Left cardiac atrium (tissue), 4 donors: ENCODE measurements around the gene ERCC2. TPM values are rescaled to one million over a fixed set of nuclear protein-coding genes. Genes with fewer than 3 reads are reported as not detected.
"Not testable (repeated sequence)": the region's sequence is repeated elsewhere in the genome, so short reads cannot be mapped to it uniquely, and the experiment has no call there.

ENCODE experiments used
- ATAC-seq, 2 donors: fragments of 200-7000 bp; cut with Tn5 transposase; one replicate each; pipeline ENCODE4 v1.9.1; 2020; ENCODE audit warnings: mild to moderate bottlenecking in 2 of 2, moderate library complexity in 2 of 2
- DNase-seq: peaks from one replicate; pipeline ENCODE4 v3.0.0-alpha.2; 2020
- intact Hi-C, 2 donors: fragments of 100-400 bp; cut with DNase I; formaldehyde crosslinking; loops; one replicate each; pipeline versions ENCODE4 v1.14.1 to v1.15.1; 2022 to 2023
- total RNA-seq, 2 donors: library from RNA; stranded (reverse); fragmentation: NEBNext Ultra II Directional; extraction: Animal tissue kit (Norgen Biotek cat#: 25700); gene quantifications; one replicate each; pipeline ENCODE4 v1.2.1, GENCODE V29; 2021
- donor health status: DM: no; HTN: yes; CAD: no.
- donor health status: DM: no; HTN: yes; CAD: no; lungs with severe emphysema.
- donor health status: DM: yes; HTN: yes; CAD: no.
- donor health status: Dilated cardiomyopathy.

ERCC2 gene
- total RNA-seq, 2 donors from 2014 or later, result 12.7 to 13.0 TPM

- no peak for ATAC-seq
- intact Hi-C loops, result no loop called here
- no peak for DNase-seq
These were observed 25.5 kb downstream of the ERCC2 start for GRCh38 chr19:45344621-45345505.

GRCh38 chr19:45342911-45343310 lies 27.5 kb downstream of the ERCC2 start:
- intact Hi-C loops, result no loop called here
- ATAC-seq (no peak), DNase-seq (no peak)

- DNase-seq (no peak), ATAC-seq (no peak)
- intact Hi-C loops, result no loop called here
These were observed 29.4 kb downstream of the ERCC2 start for GRCh38 chr19:45340899-45341453.

GRCh38 chr19:45340232-45340898 lies 30.0 kb downstream of the ERCC2 start, which contains the start of gene KLC3:
TSS of gene KLC3 (plus strand) at chr19:45340750. CDS start at chr19:45345542, 4,792 bp downstream.
- intact Hi-C loops, result no loop called here
- peak; percentile 20 to 37 for ATAC-seq

GRCh38 chr19:45339629-45340028 lies 30.7 kb downstream of the ERCC2 start:
- no peak for ATAC-seq
- no peak for DNase-seq
- intact Hi-C loops, result loop anchor here in 1 of 2 donors (5.0 to 10.0 kb wide), 2 partner anchors 47 to 95 kb away; partner anchors contain the start of gene EXOC3L2

More at GRCh38 chr19:45340232-45340898, 30.0 kb downstream of the ERCC2 start, which contains the start of gene KLC3:
- DNase-seq, result no peak

DNA sequence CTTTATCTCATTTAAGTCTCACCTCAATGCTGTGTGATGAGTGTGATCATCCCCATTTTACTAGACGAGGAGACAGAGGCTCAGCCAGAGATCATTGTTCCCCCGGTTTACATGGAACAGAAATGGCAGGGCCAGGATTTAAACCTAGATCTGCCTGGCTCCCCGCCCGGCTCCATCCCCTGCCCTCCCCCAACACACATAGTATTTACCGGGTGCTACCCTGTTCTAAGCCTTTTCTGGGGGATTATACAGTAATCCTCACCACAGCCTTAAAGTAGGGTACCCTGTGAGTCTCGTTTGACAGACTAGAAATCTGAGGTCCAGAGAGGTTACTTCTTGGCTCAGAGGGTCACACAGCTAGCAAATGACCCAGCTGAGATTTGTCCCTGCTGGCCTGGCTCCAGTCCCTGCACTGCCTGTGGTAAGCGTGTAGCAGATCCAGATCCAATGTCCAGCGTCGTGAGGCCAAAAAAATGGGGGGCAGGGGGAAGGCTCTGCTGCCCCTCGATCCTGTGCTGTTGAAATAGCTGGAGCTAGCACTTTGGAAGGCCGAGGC lies 33.6 kb downstream of the ERCC2 start:
- no peak for ATAC-seq
- intact Hi-C loops, result loop anchor here in 1 of 2 donors (5.0 to 10.0 kb wide), 2 partner anchors 44 to 92 kb away; partner anchors contain the start of gene EXOC3L2
- no peak for DNase-seq

- intact Hi-C loops, result loop anchor here in 1 of 2 donors (5.0 to 10.0 kb wide), 2 partner anchors 43 to 90 kb away; partner anchors contain the start of gene EXOC3L2
- DNase-seq, ATAC-seq: not testable (repeated sequence)
These were observed 35.5 kb downstream of the ERCC2 start for GRCh38 chr19:45334881-45335280.

GRCh38 chr19:45333609-45334303 lies 36.6 kb downstream of the ERCC2 start:
- DNase-seq, result no peak
- intact Hi-C loops, result loop anchor here in 1 of 2 donors (10.0 kb wide), 1 partner anchor 89 kb away; the partner anchor contains the start of gene EXOC3L2
- ATAC-seq, result no peak

- no peak for ATAC-seq
- intact Hi-C loops, result loop anchor here in 1 of 2 donors (10.0 kb wide), 1 partner anchor 87 kb away; the partner anchor contains the start of gene EXOC3L2
- no peak for DNase-seq
These were observed 39.0 kb downstream of the ERCC2 start for GRCh38 chr19:45331411-45331810.

- DNase-seq (no peak), ATAC-seq (no peak)
- intact Hi-C loops, result no loop called here
These were observed 42.8 kb downstream of the ERCC2 start for GRCh38 chr19:45327404-45328143.

GRCh38 chr19:45324349-45324907 lies 45.9 kb downstream of the ERCC2 start:
- intact Hi-C loops, result no loop called here
- DNase-seq, result no peak
- no peak for ATAC-seq

GRCh38 chr19:45323671-45324081 lies 46.7 kb downstream of the ERCC2 start:
- ATAC-seq (peak; percentile 68 to 76), DNase-seq (peak; percentile 77)
- intact Hi-C loops, result no loop called here

DNA sequence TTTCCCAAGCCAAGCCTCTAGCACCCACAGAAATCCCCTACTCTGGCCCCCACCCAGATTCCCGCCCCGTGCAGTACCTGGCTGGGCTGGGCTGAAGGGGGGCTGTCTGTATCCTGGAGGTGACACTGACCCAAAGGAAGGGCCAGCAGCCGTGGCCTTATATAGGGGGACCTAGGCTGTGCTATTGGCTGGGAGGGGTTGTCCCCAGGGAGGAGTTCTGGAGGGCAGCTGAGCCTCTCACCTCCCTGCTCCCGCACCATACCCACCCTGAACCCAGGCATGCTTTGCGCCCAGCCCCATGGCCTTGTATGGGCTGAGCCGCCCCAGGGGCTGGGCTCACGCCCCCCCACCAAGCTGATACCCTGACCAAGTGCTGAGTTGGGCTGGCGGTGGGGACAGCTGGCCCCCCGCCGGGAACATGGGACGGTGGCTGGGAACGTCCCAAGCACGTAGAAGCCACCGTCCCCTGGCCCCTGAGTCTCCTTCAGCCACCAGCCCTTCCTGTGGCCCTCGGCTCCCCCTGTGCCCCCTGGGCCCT lies 47.6 kb downstream of the ERCC2 start, which contains the start of gene CKM:
Gene CKM, minus strand, starts transcription at position 132 of the 538 bp plus-strand sequence. CDS start 3,162 bp downstream, outside the sequence.
- ATAC-seq (peak; percentile 76 to 82), DNase-seq (peak; percentile 82)
- intact Hi-C loops, result no loop called here

DNA sequence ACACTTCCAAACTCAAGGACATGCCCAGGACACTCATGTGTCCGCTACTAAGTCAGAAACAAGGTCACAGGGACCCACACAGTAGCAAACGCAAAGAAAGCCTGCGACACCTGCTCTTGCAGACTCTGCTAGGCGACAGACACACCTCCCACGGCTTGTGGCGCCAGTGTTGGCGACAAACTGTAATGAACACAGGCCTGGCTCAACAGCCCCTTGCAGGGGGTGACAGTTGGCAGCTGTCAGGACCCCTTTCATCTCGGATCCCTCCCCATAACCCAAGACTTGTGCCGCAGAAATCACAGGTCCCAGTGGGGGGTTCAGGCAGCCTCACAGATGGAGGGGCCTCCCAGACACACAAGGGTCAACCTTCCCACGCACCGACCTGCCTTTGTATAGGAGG lies 48.1 kb downstream of the ERCC2 start:
- DNase-seq (no peak), ATAC-seq (peak in 1 of 2 donors; percentile 1)
- intact Hi-C loops, result no loop called here

GRCh38 chr19:45321848-45322247 lies 48.5 kb downstream of the ERCC2 start:
- intact Hi-C loops, result no loop called here
- ATAC-seq (peak; percentile 31 to 36), DNase-seq (peak; percentile 39)

GRCh38 chr19:45320997-45321775 lies 49.2 kb downstream of the ERCC2 start:
- DNase-seq (no peak), ATAC-seq (no peak)
- intact Hi-C loops, result no loop called here
